Eye (tissue), 1 donor: ENCODE results near the gene YPEL3.
"Not testable (repeated sequence)": the region's sequence is repeated elsewhere in the genome, so short reads cannot be mapped to it uniquely, and the experiment has no call there.

Experiments
- DNase-seq: peaks from one replicate; pipeline ENCODE4 v3.0.0-alpha.2; 2015

YPEL3 gene

GRCh38 chr16:30096105-30096861, at the start of gene YPEL3:
Gene YPEL3, minus strand, starts transcription at chr16:30096213. Its CDS starts 731 bp downstream, at chr16:30095482.
- DNase-seq: peak; percentile 94

- no peak for DNase-seq
These were observed 49.6 kb upstream of the YPEL3 start for GRCh38 chr16:30145657-30146056.

GRCh38 chr16:30144917-30145316, 48.9 kb upstream of the YPEL3 start:
- no peak for DNase-seq

GRCh38 chr16:30144017-30144416, 48.0 kb upstream of the YPEL3 start:
- no peak for DNase-seq

GRCh38 chr16:30143347-30143702, 47.3 kb upstream of the YPEL3 start:
- no peak for DNase-seq

- DNase-seq: no peak
These were observed 46.8 kb upstream of the YPEL3 start for GRCh38 chr16:30142672-30143346.

GRCh38 chr16:30141750-30142149, 45.7 kb upstream of the YPEL3 start:
- no peak for DNase-seq

- no peak for DNase-seq
These were observed 43.8 kb upstream of the YPEL3 start for GRCh38 chr16:30139583-30140481.

- no peak for DNase-seq
These were observed 41.9 kb upstream of the YPEL3 start for GRCh38 chr16:30137897-30138296.

- DNase-seq: no peak
These were observed 41.1 kb upstream of the YPEL3 start for GRCh38 chr16:30136971-30137605.

GRCh38 chr16:30132591-30132990, 36.6 kb upstream of the YPEL3 start:
- no peak for DNase-seq

GRCh38 chr16:30131869-30132475, 36.0 kb upstream of the YPEL3 start:
- DNase-seq: peak; percentile 43

GRCh38 chr16:30127993-30128392, 32.0 kb upstream of the YPEL3 start:
- no peak for DNase-seq

- DNase-seq: not testable (repeated sequence)
These were observed 29.7 kb upstream of the YPEL3 start for GRCh38 chr16:30125690-30126089.

GRCh38 chr16:30124985-30125379, 29.0 kb upstream of the YPEL3 start:
- no peak for DNase-seq

- no peak for DNase-seq
These were observed 26.7 kb upstream of the YPEL3 start for GRCh38 chr16:30122604-30123160.

GRCh38 chr16:30121741-30122571, 25.9 kb upstream of the YPEL3 start:
- DNase-seq: no peak

- no peak for DNase-seq
These were observed 24.5 kb upstream of the YPEL3 start for GRCh38 chr16:30120340-30121105.

- DNase-seq: no peak
These were observed 23.4 kb upstream of the YPEL3 start for GRCh38 chr16:30119428-30119827.

- no peak for DNase-seq
These were observed 21.8 kb upstream of the YPEL3 start for GRCh38 chr16:30117768-30118167.
